HepG2 (cell line): ENCODE results near the gene MYBL2. TPM values are rescaled to one million over a fixed set of nuclear protein-coding genes. Genes with fewer than 3 reads are reported as not detected.
A peak's percentile ranks its signal among the peaks of the same experiment; 100 is the strongest.

Experiments used
- ATAC-seq: fragments of 200-7000 bp; cut with Tn5 transposase; 3 replicates; pipeline ENCODE4 v1.9.1; 2020; ENCODE audit warnings: mild to moderate bottlenecking, moderate library complexity
- BruUV-seq: library from RNA; stranded (reverse); fragments of 400-500 nt; replicated peaks from 2 replicates; lab custom pipeline; 2021; lab: Mats Ljungman, UMichigan
- CTCF ChIA-PET: fragments of 300-600 bp; formaldehyde crosslinking; extraction: SDS; loops from one replicate; lab custom pipeline; 2021; ENCODE audit warnings: low total read pairs, inconsistent platforms, low intra/inter-chr PET ratio; lab: Yijun Ruan, JAX
- POLR2A ChIA-PET: fragments of 350-600 bp; sonication (Branson Sonifier 250); formaldehyde crosslinking; loops from one replicate; lab custom pipeline; 2020; ENCODE audit warnings: antibody characterized with exemption, inconsistent platforms; lab: Yijun Ruan, JAX
- DNase-seq: peaks from one replicate; pipeline ENCODE4 v3.0.0-alpha.2; 2015; ENCODE audit warnings: low spot score
- FAIRE-seq: peaks from 3 replicates; lab custom pipeline; 2011; peaks lifted over from hg19 to GRCh38; lab: Jason Lieb, UNC
- H2AFZ ChIP-seq: one replicate; pipeline ENCODE4 v1.6.1; 2011; ENCODE audit warnings: low read length, inconsistent platforms
- H3K27ac ChIP-seq: fragments of 300-600 bp; 3 replicates; pipeline ENCODE4 v1.8.0; 2011; ENCODE audit warnings: mixed run types, mild to moderate bottlenecking, mixed read lengths, low read length, inconsistent platforms; ENCODE audit not compliant: insufficient read depth; ENCODE audit errors: extremely low read length
- H3K27me3 ChIP-seq, 2 experiments: fragments of 200-600 bp in 1 of 2; 2 replicates in 1 of 2; 3 replicates in 1 of 2; pipeline versions ENCODE4 v1.6.0 to v1.8.0; 2011; ENCODE audit warnings: low read length in 2 of 2, mild to moderate bottlenecking in 2 of 2, moderate library complexity in 2 of 2, inconsistent platforms in 1 of 2; ENCODE audit not compliant: insufficient read depth in 2 of 2, control insufficient read depth in 1 of 2
- H3K36me3 ChIP-seq, 2 experiments: fragments of 200-600 bp in 1 of 2; replicated peaks in 1 of 2; 2 replicates in 1 of 2; 3 replicates in 1 of 2; pipeline versions ENCODE4 v1.5.1 to v1.8.0; 2011; ENCODE audit warnings: low read length in 2 of 2, inconsistent platforms in 1 of 2; ENCODE audit not compliant: insufficient read depth in 2 of 2, control insufficient read depth in 1 of 2
- H3K4me1 ChIP-seq: 2 replicates; pipeline ENCODE4 v1.5.1; 2012; ENCODE audit warnings: low read length, inconsistent platforms; ENCODE audit not compliant: insufficient read depth
- H3K4me2 ChIP-seq: 2 replicates; pipeline ENCODE4 v1.6.0; 2011; ENCODE audit warnings: low read depth, low read length, inconsistent platforms
- H3K4me3 ChIP-seq, 3 experiments: fragments of 200-600 bp in 1 of 3; sonication (generic), shearing (Covaris generic) in 1 of 3; replicated peaks in 1 of 3; 2 replicates each; pipeline ENCODE4 v1.5.1; 2011 to 2016; ENCODE audit warnings: low read length in 3 of 3, inconsistent platforms in 2 of 3, low read depth in 2 of 3, mild to moderate bottlenecking in 2 of 3, control low read depth in 1 of 3, mixed read lengths in 1 of 3; ENCODE audit not compliant: insufficient read depth in 1 of 3
- H3K79me2 ChIP-seq: one replicate; pipeline ENCODE4 v1.6.1; 2011; ENCODE audit warnings: low read length, inconsistent platforms; ENCODE audit not compliant: insufficient read depth
- H3K9ac ChIP-seq: 2 replicates; pipeline ENCODE4 v1.6.0; 2011; ENCODE audit warnings: mild to moderate bottlenecking, low read depth, low read length, inconsistent platforms; ENCODE audit not compliant: insufficient read depth
- H3K9me3 ChIP-seq: 2 replicates; pipeline ENCODE4 v1.5.1; 2012; ENCODE audit warnings: mild to moderate bottlenecking, low read length
- H4K20me1 ChIP-seq: 2 replicates; pipeline ENCODE4 v1.6.0; 2011; ENCODE audit warnings: inconsistent platforms, mild to moderate bottlenecking, low read length, moderate library complexity; ENCODE audit not compliant: insufficient read depth
- BRCA1 ChIP-seq: sonication (generic); formaldehyde crosslinking; IDR thresholded peaks from 2 replicates; pipeline ENCODE4 v1.4.0; 2020; ENCODE audit warnings: missing genetic modification reagents
- ESRRA ChIP-seq: sonication (generic); formaldehyde crosslinking; IDR thresholded peaks from 2 replicates; pipeline ENCODE4 v1.5.1; 2020; ENCODE audit warnings: mild to moderate bottlenecking, low read depth, missing genetic modification reagents
- IKZF1 ChIP-seq: fragments of 450-650 bp; IDR thresholded peaks from 2 replicates; pipeline ENCODE4 v1.7.1; 2016
- JUN ChIP-seq: sonication (generic); formaldehyde crosslinking; IDR thresholded peaks from 2 replicates; pipeline ENCODE4 v1.4.0; 2020; ENCODE audit warnings: mild to moderate bottlenecking, missing genetic modification reagents
- MAZ ChIP-seq, 2 experiments: sonication (generic) in 1 of 2; formaldehyde crosslinking in 1 of 2; IDR thresholded peaks; 2 replicates each; pipeline versions ENCODE4 v1.5.0 to v1.6.1; 2012 to 2020; ENCODE audit warnings: low read depth in 2 of 2, mild to moderate bottlenecking in 2 of 2, borderline replicate concordance in 1 of 2, improper control_type of control experiment in 1 of 2, low read length in 1 of 2, missing genetic modification reagents in 1 of 2, moderate library complexity in 1 of 2
- MIER2 ChIP-seq: IDR thresholded peaks from 2 replicates; pipeline ENCODE4 v1.6.1; 2016; ENCODE audit warnings: missing biosample characterization, missing genetic modification reagents
- POLR2G ChIP-seq: fragments of 200-400 bp; formaldehyde crosslinking; IDR thresholded peaks from 2 replicates; pipeline ENCODE4 v1.6.1; 2018; ENCODE audit warnings: mild to moderate bottlenecking, low read depth, low read length, moderate library complexity
- REXO4 ChIP-seq: sonication (generic); formaldehyde crosslinking; IDR thresholded peaks from 2 replicates; pipeline ENCODE4 v1.8.0; 2022; ENCODE audit warnings: missing genetic modification reagents, mild to moderate bottlenecking, borderline replicate concordance
- TCF7L2 ChIP-seq: IDR thresholded peaks from 2 replicates; pipeline ENCODE4 v1.6.1; 2011; ENCODE audit warnings: mild to moderate bottlenecking, low read depth, low read length, moderate library complexity
- ZNF563 ChIP-seq: sonication (generic); formaldehyde crosslinking; IDR thresholded peaks from 2 replicates; pipeline ENCODE4 v1.8.0; 2022; ENCODE audit warnings: mild to moderate bottlenecking, moderate library complexity, missing genetic modification reagents
- WGBS: methylation state at CpG from one replicate; pipeline ENCODE4 v1.1.6; 2017; ENCODE audit warnings: low lambda C conversion rate; 5-methylcytosine and 5-hydroxymethylcytosine counted together
- in situ Hi-C: cut with HindIII; loops from 2 replicates; pipeline ENCODE4 v1.10.0; 2017; ENCODE audit warnings: low pct_unique_long_range_greater_than_20kb; ENCODE audit not compliant: extremely low pct_ligation_motif_present
- intact Hi-C: fragments of 100-400 bp; cut with micrococcal nuclease; formaldehyde crosslinking; loops from one replicate; pipeline ENCODE4 v1.10.0; 2022; ENCODE audit not compliant: unreplicated experiment
- polyA plus RNA-seq, 8 experiments: library from polyadenylated mRNA; depleted of rRNA in 3 of 8; stranded (reverse) in 7 of 8; unstranded in 1 of 8; fragments of >200 nt; fragmentation: Illumina TruSeq in 4 of 8; extraction: Trizol in 4 of 8; gene quantifications; 2 replicates each; pipeline versions ENCODE4 v1.2.1 to v1.2.3, GENCODE V29; 2011 to 2016; ENCODE audit warnings: low read depth in 4 of 8, missing spikeins in 1 of 8, mixed read lengths in 1 of 8; ENCODE audit not compliant: insufficient read depth in 1 of 8
- total RNA-seq, 5 experiments: library from RNA; depleted of rRNA; stranded (reverse); fragments of >200 nt; fragmentation: Illumina TruSeq; extraction: Trizol; gene quantifications; 2 replicates each; pipeline ENCODE4 v1.2.3, GENCODE V29; 2016; ENCODE audit warnings: low read depth in 1 of 5
- TF ChIP-seq, protein P1 (sequence below): sonication (generic); formaldehyde crosslinking; IDR thresholded peaks from 2 replicates; pipeline ENCODE4 v1.4.0; 2020; ENCODE audit warnings: missing genetic modification reagents, mild to moderate bottlenecking, borderline replicate concordance
- TF ChIP-seq, protein P2 (sequence below): IDR thresholded peaks from 2 replicates; pipeline ENCODE4 v1.6.1; 2018; ENCODE audit warnings: missing genetic modification reagents, mild to moderate bottlenecking, missing compliant biosample characterization
- TF ChIP-seq, protein P3 (sequence below): sonication (generic); formaldehyde crosslinking; IDR thresholded peaks from 2 replicates; pipeline ENCODE4 v1.4.0; 2020; ENCODE audit warnings: missing genetic modification reagents

The MYBL2 gene
- total and polyA plus RNA-seq, 2 of the 13 experiments (the other 11 are each of a cell fraction or from before 2014, with no cell fraction given): 11.9 to 66.2 TPM

DNA sequence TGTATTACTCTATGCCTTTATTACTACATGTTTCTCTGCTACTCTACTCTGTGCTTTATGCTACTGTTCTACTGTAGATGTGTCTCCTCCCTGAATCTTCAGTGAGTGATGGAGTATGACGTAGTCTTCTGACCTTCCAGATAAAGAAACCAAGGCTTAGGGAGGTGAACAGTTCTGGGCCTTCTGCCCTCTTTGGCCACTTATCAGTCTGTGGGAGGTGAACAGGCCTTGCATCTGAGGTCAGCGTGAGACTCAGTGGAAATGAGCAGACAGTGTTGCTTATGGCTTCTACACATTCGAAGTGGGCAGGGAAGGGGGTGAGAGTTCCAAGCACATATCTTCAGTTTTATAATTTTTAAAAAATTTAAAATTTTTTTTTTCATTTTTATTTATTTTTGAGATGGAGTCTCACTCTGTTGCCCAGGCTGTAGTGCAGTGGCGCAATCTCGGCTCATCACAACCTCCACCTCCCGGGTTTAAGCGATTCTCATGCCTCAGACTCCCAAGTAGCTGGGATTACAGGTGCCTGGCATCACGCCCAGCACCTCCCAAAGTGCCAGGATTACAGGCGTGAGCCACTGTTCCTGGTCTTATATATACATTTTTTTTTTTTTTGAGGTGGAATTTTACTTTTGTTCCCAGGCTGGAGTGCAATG is 24.2 kb downstream of the MYBL2 start (continued):
- TF ChIP-seq, protein P1, sequence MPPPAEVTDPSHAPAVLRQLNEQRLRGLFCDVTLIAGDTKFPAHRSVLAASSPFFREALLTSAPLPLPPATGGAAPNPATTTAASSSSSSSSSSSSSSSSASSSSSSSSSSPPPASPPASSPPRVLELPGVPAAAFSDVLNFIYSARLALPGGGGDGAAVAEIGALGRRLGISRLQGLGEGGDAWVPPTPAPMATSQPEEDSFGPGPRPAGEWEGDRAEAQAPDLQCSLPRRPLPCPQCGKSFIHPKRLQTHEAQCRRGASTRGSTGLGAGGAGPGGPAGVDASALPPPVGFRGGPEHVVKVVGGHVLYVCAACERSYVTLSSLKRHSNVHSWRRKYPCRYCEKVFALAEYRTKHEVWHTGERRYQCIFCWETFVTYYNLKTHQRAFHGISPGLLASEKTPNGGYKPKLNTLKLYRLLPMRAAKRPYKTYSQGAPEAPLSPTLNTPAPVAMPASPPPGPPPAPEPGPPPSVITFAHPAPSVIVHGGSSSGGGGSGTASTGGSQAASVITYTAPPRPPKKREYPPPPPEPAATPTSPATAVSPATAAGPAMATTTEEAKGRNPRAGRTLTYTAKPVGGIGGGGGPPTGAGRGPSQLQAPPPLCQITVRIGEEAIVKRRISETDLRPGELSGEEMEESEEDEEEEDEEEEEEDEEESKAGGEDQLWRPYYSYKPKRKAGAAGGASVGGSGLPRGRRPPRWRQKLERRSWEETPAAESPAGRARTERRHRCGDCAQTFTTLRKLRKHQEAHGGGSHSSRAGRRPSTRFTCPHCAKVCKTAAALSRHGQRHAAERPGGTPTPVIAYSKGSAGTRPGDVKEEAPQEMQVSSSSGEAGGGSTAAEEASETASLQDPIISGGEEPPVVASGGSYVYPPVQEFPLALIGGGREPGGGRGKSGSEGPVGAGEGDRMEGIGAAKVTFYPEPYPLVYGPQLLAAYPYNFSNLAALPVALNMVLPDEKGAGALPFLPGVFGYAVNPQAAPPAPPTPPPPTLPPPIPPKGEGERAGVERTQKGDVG: no peak
- TF ChIP-seq IKZF1: no peak

DNA sequence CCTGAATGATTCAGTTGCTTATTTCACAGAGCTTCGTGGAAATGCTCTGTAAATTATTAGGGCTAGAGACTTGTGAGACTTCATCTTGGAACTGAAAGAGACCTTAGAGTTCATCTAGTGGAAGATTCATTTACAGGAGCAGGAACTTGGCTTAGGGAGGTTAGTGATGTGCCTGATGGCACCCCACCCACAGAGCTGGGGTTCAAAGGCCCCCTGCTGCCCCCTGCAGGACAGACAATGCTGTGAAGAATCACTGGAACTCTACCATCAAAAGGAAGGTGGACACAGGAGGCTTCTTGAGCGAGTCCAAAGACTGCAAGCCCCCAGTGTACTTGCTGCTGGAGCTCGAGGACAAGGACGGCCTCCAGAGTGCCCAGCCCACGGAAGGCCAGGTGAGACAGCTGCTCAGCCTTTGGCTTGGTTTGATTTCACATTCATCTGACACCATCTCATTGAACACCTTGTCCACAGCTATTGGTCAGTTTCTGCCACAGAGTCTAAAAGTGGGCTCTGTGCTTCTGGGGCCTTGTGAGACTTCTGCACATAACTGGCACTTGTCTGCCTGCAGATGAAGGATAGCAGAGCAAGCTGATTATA is 25.1 kb downstream of the MYBL2 start:
- Histone ChIP-seq H3K9ac (no peak overlapping the region), H3K4me1 (no peaks in the 10 kb centered on the region), H3K9me3 (no peaks in the 10 kb centered on the region), H3K27ac (no peak overlapping the region), H2AFZ (no peak overlapping the region), H3K4me2 (no peak overlapping the region), H3K27me3 (no peaks in the 10 kb centered on the region), H3K79me2 (no peaks in the 10 kb centered on the region), H3K36me3 (peaks cover 7 to 32% of the 10 kb centered on the region in 2 experiments), H3K4me3 (no peak overlapping the region), H4K20me1 (no peaks in the 10 kb centered on the region)
- DNase-seq (peak; percentile 72), ATAC-seq (peak; percentile 92), FAIRE-seq (peak; percentile 77)
- ChIA-PET POLR2A (interaction anchor here (0.7 to 1.5 kb wide), 5 partner anchors 104 to 234 kb away, joined by 3 to 8 read pairs (median 4); partner anchors contain the start of genes SGK2 and SRSF6), CTCF (interaction anchor here (0.8 to 3.2 kb wide), 5 partner anchors 33 to 388 kb away, joined by 3 to 55 read pairs (median 5); no protein-coding TSS in a partner anchor)
- in situ Hi-C loops: loop anchor here (5.0 kb wide), 2 partner anchors 155 to 245 kb away; no protein-coding TSS in a partner anchor
- 79% methylated on average over 5 of the region's 5 CpGs for WGBS
- intact Hi-C loops: loop anchor here (1.0 kb wide), 3 partner anchors 129 to 243 kb away; no protein-coding TSS in a partner anchor
- no TSS peak for BruUV-seq
- TF ChIP-seq ESRRA: no peak
- TF ChIP-seq REXO4 (CRISPR knock-in tag): no peak
- TF ChIP-seq ZNF563: no peak
- TF ChIP-seq MIER2 (CRISPR knock-in tag): peak; percentile 61; the same call in 1 of the 2 replicates
- TF ChIP-seq BRCA1 (CRISPR knock-in tag): no peak
- TF ChIP-seq, protein P2, sequence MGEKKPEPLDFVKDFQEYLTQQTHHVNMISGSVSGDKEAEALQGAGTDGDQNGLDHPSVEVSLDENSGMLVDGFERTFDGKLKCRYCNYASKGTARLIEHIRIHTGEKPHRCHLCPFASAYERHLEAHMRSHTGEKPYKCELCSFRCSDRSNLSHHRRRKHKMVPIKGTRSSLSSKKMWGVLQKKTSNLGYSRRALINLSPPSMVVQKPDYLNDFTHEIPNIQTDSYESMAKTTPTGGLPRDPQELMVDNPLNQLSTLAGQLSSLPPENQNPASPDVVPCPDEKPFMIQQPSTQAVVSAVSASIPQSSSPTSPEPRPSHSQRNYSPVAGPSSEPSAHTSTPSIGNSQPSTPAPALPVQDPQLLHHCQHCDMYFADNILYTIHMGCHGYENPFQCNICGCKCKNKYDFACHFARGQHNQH (CRISPR knock-in tag): no peak
- no peak for TF ChIP-seq JUN (CRISPR knock-in tag)
- TF ChIP-seq, protein P3, sequence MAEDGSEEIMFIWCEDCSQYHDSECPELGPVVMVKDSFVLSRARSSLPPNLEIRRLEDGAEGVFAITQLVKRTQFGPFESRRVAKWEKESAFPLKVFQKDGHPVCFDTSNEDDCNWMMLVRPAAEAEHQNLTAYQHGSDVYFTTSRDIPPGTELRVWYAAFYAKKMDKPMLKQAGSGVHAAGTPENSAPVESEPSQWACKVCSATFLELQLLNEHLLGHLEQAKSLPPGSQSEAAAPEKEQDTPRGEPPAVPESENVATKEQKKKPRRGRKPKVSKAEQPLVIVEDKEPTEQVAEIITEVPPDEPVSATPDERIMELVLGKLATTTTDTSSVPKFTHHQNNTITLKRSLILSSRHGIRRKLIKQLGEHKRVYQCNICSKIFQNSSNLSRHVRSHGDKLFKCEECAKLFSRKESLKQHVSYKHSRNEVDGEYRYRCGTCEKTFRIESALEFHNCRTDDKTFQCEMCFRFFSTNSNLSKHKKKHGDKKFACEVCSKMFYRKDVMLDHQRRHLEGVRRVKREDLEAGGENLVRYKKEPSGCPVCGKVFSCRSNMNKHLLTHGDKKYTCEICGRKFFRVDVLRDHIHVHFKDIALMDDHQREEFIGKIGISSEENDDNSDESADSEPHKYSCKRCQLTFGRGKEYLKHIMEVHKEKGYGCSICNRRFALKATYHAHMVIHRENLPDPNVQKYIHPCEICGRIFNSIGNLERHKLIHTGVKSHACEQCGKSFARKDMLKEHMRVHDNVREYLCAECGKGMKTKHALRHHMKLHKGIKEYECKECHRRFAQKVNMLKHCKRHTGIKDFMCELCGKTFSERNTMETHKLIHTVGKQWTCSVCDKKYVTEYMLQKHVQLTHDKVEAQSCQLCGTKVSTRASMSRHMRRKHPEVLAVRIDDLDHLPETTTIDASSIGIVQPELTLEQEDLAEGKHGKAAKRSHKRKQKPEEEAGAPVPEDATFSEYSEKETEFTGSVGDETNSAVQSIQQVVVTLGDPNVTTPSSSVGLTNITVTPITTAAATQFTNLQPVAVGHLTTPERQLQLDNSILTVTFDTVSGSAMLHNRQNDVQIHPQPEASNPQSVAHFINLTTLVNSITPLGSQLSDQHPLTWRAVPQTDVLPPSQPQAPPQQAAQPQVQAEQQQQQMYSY (CRISPR knock-in tag): no peak
- peak; percentile 46; the same call in 1 of the 2 replicates for TF ChIP-seq MAZ (IDR thresholded peaks at IDR 0.05; ENCODE audit: borderline replicate concordance, low read depth, low read length)
- 0 out of 2 replicates have a peak, but pooled peaks have one; percentile 32 for TF ChIP-seq MAZ (CRISPR knock-in tag; IDR thresholded peaks at IDR 0.05; ENCODE audit: low read depth)
- no peak for TF ChIP-seq POLR2G
- TF ChIP-seq TCF7L2: no peak
